Heart left ventricle (tissue), 16 donors: ENCODE results near the gene AK6. TPM values are rescaled to one million over a fixed set of nuclear protein-coding genes. Genes with fewer than 3 reads are reported as not detected.
A peak's percentile ranks its signal among the peaks of the same experiment; 100 is the strongest.

Experiments used
- ATAC-seq, 4 donors: fragments of 200-7000 bp; cut with Tn5 transposase; one replicate each; pipeline ENCODE4 v1.9.1; 2020 to 2022; ENCODE audit warnings: moderate library complexity in 4 of 4, mild to moderate bottlenecking in 3 of 4, moderate number of reproducible peaks in 1 of 4
- DNase-seq, 5 donors: peaks; one replicate each; pipeline ENCODE4 v3.0.0-alpha.2; 2020
- H3K27ac ChIP-seq, 12 donors: fragments of 200-600 bp; sonication (generic) in 4 of 12; one replicate each; pipeline versions ENCODE4 v1.5.0 to v1.8.0; 2016 to 2022; ENCODE audit warnings: mild to moderate bottlenecking in 2 of 12
- H3K27me3 ChIP-seq, 9 donors: fragments of 200-600 bp; sonication (generic) in 2 of 9; one replicate each; pipeline versions ENCODE4 v1.5.1 to v1.8.0; 2016 to 2022; ENCODE audit warnings: mild to moderate bottlenecking in 3 of 9
- H3K36me3 ChIP-seq, 9 donors: fragments of 200-600 bp; sonication (generic) in 2 of 9; one replicate each; pipeline versions ENCODE4 v1.5.0 to v1.8.0; 2018 to 2022; ENCODE audit warnings: mild to moderate bottlenecking in 2 of 9
- H3K4me1 ChIP-seq, 12 donors: fragments of 200-600 bp; sonication (generic) in 4 of 12; one replicate each; pipeline versions ENCODE4 v1.5.0 to v1.8.0; 2016 to 2022; ENCODE audit warnings: mild to moderate bottlenecking in 3 of 12
- H3K4me3 ChIP-seq, 12 donors: fragments of 200-600 bp; sonication (generic) in 4 of 12; one replicate each; pipeline versions ENCODE4 v1.5.0 to v1.8.0; 2017 to 2022; ENCODE audit warnings: mild to moderate bottlenecking in 9 of 12, moderate library complexity in 4 of 12
- H3K9me3 ChIP-seq, 12 donors: fragments of 200-600 bp; sonication (generic) in 4 of 12; one replicate each; pipeline versions ENCODE4 v1.5.0 to v1.8.0; 2016 to 2022; ENCODE audit warnings: mild to moderate bottlenecking in 1 of 12
- CTCF ChIP-seq, 12 donors: fragments of 200-600 bp; sonication (generic) in 4 of 12; IDR thresholded peaks; one replicate each; pipeline versions ENCODE4 v1.5.0 to v1.8.0; 2018 to 2022; ENCODE audit warnings: antibody characterized with exemption in 12 of 12, mild to moderate bottlenecking in 5 of 12
- POLR2A ChIP-seq, 2 donors: fragments of 450-650 bp; IDR thresholded peaks; one replicate each; pipeline ENCODE4 v1.6.1; 2017; ENCODE audit warnings: antibody characterized with exemption in 2 of 2, mild to moderate bottlenecking in 2 of 2, moderate library complexity in 2 of 2
- WGBS, 4 donors: extraction: QIAGEN DNeasy Blood & Tissue Kit in 2 of 4; methylation state at CpG; one replicate each; pipeline versions ENCODE4 v1.1.5 to v1.1.7; 2013 to 2018; 5-methylcytosine and 5-hydroxymethylcytosine counted together
- intact Hi-C, 10 donors: fragments of 100-400 bp; cut with DNase I; formaldehyde crosslinking; loops; one replicate each; pipeline versions ENCODE4 v1.11.1 to v1.14.2; 2022
- polyA plus RNA-seq, 2 donors: library from polyadenylated mRNA; stranded (reverse); fragments of 200-250 nt; gene quantifications; one replicate each; pipeline ENCODE4 v1.2.3, GENCODE V29; 2013
- total RNA-seq, 9 donors: library from RNA; depleted of rRNA in 2 of 9; stranded (reverse); fragments of >200 nt in 2 of 9; fragmentation: NEBNext Ultra II Directional in 3 of 9; extraction: Animal tissue kit (Norgen Biotek cat#: 25700) in 3 of 9; gene quantifications; one replicate each; pipeline versions ENCODE4 v1.1.0 to v1.2.4, GENCODE V29; 2016 to 2023
- donor health status: ischemic (EF 13 %, LVEDD 7.1; RV severe dilation, severe dysfunction).
- donor health status: healthy with polysubstance abuse.
- donor health status: DM: no; HTN: yes; CAD: no.
- donor health status: DM: no; HTN: no; CAD: no.
- donor health status: ischemic (EF 25% LVEDD 6.9; RV normal size, moderate dysfunction).
- donor health status: ischemic (EF 25% LVEDD 5.7; RV mildly dilated, moderate dysfunction).
- donor health status: healthy.
- donor health status: DM: yes; HTN: yes; CAD: no.
- donor health status: ischemic (EF 35%, LVEDD 5.7; RV mildly dilated, moderate dysfunction).
- donor health status: nonischemic (EF 11% LVEDD 7.7; RV severe dilation, severe dysfunction).
- donor health status: DM: yes; HTN: yes; CAD: no.
- donor health status: PGD.
- donor health status: ischemic (EF 29% LVEDD 5.4; RV normal size, mild dysfunction).
- donor health status: nonischemic (EF 23%, LVEDD 6.1; RV moderate dilation, normal function).

Gene AK6
- total and polyA plus RNA-seq, 11 donors, result 26.2 to 58.9 (median 36.5) TPM

DNA sequence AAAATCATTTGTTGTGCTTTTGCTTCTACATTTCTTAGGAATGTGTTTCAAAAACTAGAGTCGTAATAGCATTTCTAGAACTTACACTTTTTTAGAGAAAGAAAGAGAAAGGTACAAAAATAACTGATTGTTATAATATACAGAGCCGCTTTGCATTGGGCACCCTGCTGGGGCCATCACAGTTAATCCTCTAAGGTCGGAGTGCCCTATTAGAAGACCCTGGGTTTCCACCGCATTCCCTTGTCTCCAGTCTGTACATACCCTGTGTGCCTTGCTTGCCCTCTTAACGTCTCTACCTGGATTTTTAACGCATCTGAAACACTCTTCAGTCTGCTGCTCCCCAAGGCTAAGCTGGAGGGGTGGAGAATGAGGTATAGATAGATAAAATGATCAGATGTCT is 46.9 kb upstream of the AK6 start:
- no peak overlapping the region for H3K4me3 ChIP-seq
- 92% methylated on average over 6 of the region's 6 CpGs for WGBS, 4 donors
- no peak for ATAC-seq

DNA sequence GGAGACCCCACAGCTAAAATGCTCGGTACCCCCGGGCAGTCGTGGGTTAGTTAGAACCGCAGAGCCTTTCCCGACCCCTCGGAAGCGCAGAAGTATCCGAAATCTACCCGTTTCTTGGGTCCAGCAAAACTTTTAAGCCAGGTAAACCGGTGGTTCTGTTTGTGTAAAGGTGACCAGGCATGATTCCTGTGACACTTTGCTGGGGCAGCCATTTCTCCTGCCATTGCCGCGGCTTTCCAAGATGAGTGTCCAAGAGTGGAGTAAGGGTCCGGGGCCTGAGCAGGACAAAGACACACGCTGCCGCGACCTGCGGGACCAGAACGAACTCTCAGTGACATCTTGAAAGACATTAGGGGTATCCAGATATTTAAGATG is 46.3 kb upstream of the AK6 start:
- intact Hi-C loops, result no loop called here
- no peak for DNase-seq
- TF ChIP-seq POLR2A (IDR thresholded peaks at IDR 0.05), result no peak
- TF ChIP-seq CTCF (IDR thresholded peaks at IDR 0.05), result no peak
- 47 to 63% (median 57%) methylated on average over 16 to 18 of the region's 18 CpGs for WGBS, 4 donors
- no peak overlapping the region for H3K27ac ChIP-seq
- peaks cover 0 to 8% (median 0%) of the 10 kb centered on the region in 9 donors for H3K27me3 ChIP-seq
- ATAC-seq, result no peak
- H3K4me3 ChIP-seq, result peak overlapping the region; percentile 38 to 80 (median 64)
- H3K4me1 ChIP-seq, result peaks cover 0 to 10% (median 0%) of the 10 kb centered on the region in 12 donors
- H3K36me3 ChIP-seq, result peaks cover 0 to 41% (median 19%) of the 10 kb centered on the region in 9 donors
- H3K9me3 ChIP-seq, result no peaks in the 10 kb centered on the region

More for the DNA sequence above, 46.9 kb upstream of the AK6 start:
- peaks cover 0 to 35% (median 16%) of the 10 kb centered on the region in 9 donors for H3K36me3 ChIP-seq
- no peaks in the 10 kb centered on the region for H3K9me3 ChIP-seq
- H3K27ac ChIP-seq, result no peak overlapping the region
- peaks cover 0 to 10% (median 0%) of the 10 kb centered on the region in 12 donors for H3K4me1 ChIP-seq
- no peak for TF ChIP-seq POLR2A (IDR thresholded peaks at IDR 0.05)
- no peak for TF ChIP-seq CTCF (IDR thresholded peaks at IDR 0.05)
- DNase-seq, result no peak
- H3K27me3 ChIP-seq, result peaks cover 0 to 8% (median 0%) of the 10 kb centered on the region in 9 donors
- intact Hi-C loops, result no loop called here

GRCh38 chr5:69414885-69415583 is 45.7 kb upstream of the AK6 start, which contains the start of gene MARVELD2:
TSS of gene MARVELD2 (plus strand) at chr5:69415116. CDS start at chr5:69419386, 4,270 bp downstream.
- Histone ChIP-seq H3K4me3 (peak within 1 kb of the TSS; percentile 38 to 80 (median 64)), H3K36me3 (peaks cover 0 to 46% (median 24%) of the 10 kb centered on the region in 9 donors), H3K27me3 (peaks cover 0 to 8% (median 0%) of the 10 kb centered on the region in 9 donors), H3K9me3 (no peaks in the 10 kb centered on the region), H3K27ac (peak within 1 kb of the TSS in 1 of 12 donors; percentile 29), H3K4me1 (peaks cover 0 to 10% (median 0%) of the 10 kb centered on the region in 12 donors)
- peak; percentile 78 to 96 (median 92) for ATAC-seq
- intact Hi-C loops, result no loop called here
- TF ChIP-seq POLR2A (IDR thresholded peaks at IDR 0.05) (no peak), CTCF (IDR thresholded peaks at IDR 0.05) (peak in 7 of 12 donors; percentile 6 to 36 (median 17))
- 8 to 36% (median 24%) methylated on average over 42 to 78 of the region's 78 CpGs for WGBS, 4 donors
- DNase-seq, result peak; percentile 44 to 79 (median 69)

GRCh38 chr5:69404659-69405330 is 35.5 kb upstream of the AK6 start:
- peaks cover 0 to 91% (median 64%) of the 10 kb centered on the region in 9 donors for H3K36me3 ChIP-seq
- no peaks in the 10 kb centered on the region for H3K27me3 ChIP-seq
- no peak overlapping the region for H3K4me3 ChIP-seq
- H3K4me1 ChIP-seq, result no peaks in the 10 kb centered on the region
- intact Hi-C loops, result no loop called here
- no peak for TF ChIP-seq CTCF (IDR thresholded peaks at IDR 0.05)
- no peak for TF ChIP-seq POLR2A (IDR thresholded peaks at IDR 0.05)
- ATAC-seq, result no peak
- DNase-seq, result no peak
- H3K27ac ChIP-seq, result no peak overlapping the region
- 88 to 91% (median 90%) methylated on average over 15 of the region's 15 CpGs for WGBS, 4 donors
- H3K9me3 ChIP-seq, result peaks cover 0 to 6% (median 0%) of the 10 kb centered on the region in 12 donors
